Colonic mucosa (tissue), 4 donors: ENCODE measurements around the gene PSME3IP1. TPM values are rescaled to one million over a fixed set of nuclear protein-coding genes. Genes with fewer than 3 reads are reported as not detected.

Source experiments
- DNase-seq: peaks from one replicate; pipeline ENCODE4 v3.0.0-alpha.2; 2020
- H3K27ac ChIP-seq: fragments of 200-600 bp; one replicate; pipeline ENCODE4 v1.8.0; 2021
- H3K27me3 ChIP-seq: fragments of 200-600 bp; one replicate; pipeline ENCODE4 v1.8.0; 2021
- H3K36me3 ChIP-seq: fragments of 200-600 bp; one replicate; pipeline ENCODE4 v1.8.0; 2021
- H3K4me1 ChIP-seq: fragments of 200-600 bp; one replicate; pipeline ENCODE4 v1.8.0; 2021; ENCODE audit warnings: mild to moderate bottlenecking
- H3K4me3 ChIP-seq: fragments of 200-600 bp; one replicate; pipeline ENCODE4 v1.8.0; 2021
- H3K9ac ChIP-seq, 2 donors: one replicate each; pipeline ENCODE4 v1.7.0; 2013; ENCODE audit warnings: control low read depth in 2 of 2, low read depth in 2 of 2, low read length in 2 of 2
- H3K9me3 ChIP-seq: fragments of 200-600 bp; one replicate; pipeline ENCODE4 v1.8.0; 2021
- intact Hi-C: fragments of 100-400 bp; cut with DNase I; formaldehyde crosslinking; loops from one replicate; pipeline ENCODE4 v1.14.1; 2022
- total RNA-seq, 2 donors: library from RNA; stranded (reverse); fragmentation: NEBNext Ultra II Directional in 1 of 2; extraction: Animal tissue kit (Norgen Biotek cat#: 25700) in 1 of 2; gene quantifications; one replicate each; pipeline ENCODE4 v1.2.1, GENCODE V29; 2021
- TF ChIP-seq, protein P1 (sequence below): fragments of 200-600 bp; IDR thresholded peaks from one replicate; pipeline ENCODE4 v1.8.0; 2022; ENCODE audit warnings: antibody characterized with exemption, mild to moderate bottlenecking
- donor health status: healthy.
- donor health status: DM: no; HTN: no; CAD: no.
- donor health status: DM: no; HTN: no; CAD: no.

Gene PSME3IP1
- total RNA-seq, 2 donors from 2014 or later, result 80.9 to 108 TPM

GRCh38 chr16:57107321-57107922 is 78.4 kb downstream of the PSME3IP1 start:
- Histone ChIP-seq H3K4me3 (no peak overlapping the region), H3K9ac (no peak overlapping the region), H3K36me3 (no peaks in the 10 kb centered on the region), H3K4me1 (no peaks in the 10 kb centered on the region), H3K9me3 (no peaks in the 10 kb centered on the region), H3K27ac (no peak overlapping the region), H3K27me3 (no peaks in the 10 kb centered on the region)
- TF ChIP-seq, protein P1, sequence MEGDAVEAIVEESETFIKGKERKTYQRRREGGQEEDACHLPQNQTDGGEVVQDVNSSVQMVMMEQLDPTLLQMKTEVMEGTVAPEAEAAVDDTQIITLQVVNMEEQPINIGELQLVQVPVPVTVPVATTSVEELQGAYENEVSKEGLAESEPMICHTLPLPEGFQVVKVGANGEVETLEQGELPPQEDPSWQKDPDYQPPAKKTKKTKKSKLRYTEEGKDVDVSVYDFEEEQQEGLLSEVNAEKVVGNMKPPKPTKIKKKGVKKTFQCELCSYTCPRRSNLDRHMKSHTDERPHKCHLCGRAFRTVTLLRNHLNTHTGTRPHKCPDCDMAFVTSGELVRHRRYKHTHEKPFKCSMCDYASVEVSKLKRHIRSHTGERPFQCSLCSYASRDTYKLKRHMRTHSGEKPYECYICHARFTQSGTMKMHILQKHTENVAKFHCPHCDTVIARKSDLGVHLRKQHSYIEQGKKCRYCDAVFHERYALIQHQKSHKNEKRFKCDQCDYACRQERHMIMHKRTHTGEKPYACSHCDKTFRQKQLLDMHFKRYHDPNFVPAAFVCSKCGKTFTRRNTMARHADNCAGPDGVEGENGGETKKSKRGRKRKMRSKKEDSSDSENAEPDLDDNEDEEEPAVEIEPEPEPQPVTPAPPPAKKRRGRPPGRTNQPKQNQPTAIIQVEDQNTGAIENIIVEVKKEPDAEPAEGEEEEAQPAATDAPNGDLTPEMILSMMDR, result no peak
- DNase-seq, result no peak
- intact Hi-C loops, result no loop called here

DNA sequence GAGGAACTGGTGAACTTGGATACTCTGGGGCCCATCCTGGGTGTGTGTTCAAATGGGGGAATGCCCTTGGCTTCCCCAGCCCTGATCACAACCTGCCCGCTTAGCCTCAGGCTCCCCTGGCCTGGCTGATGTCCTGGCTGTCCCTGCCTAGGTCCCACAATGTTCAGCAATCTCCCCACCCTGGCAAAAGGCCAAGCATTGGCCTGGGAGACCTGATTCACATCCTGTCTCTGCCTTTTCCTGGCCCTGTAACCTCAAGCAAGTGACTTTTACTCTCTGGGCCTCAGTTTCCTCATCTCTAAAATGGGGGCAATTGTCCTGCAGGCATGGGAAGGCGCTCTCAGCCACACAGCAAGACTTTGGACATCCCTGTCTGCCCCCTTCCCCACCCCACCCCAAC is 79.1 kb downstream of the PSME3IP1 start:
- no peak overlapping the region for H3K4me3 ChIP-seq
- H3K36me3 ChIP-seq, result no peaks in the 10 kb centered on the region
- no peak overlapping the region for H3K9ac ChIP-seq
- TF ChIP-seq, protein P1, result no peak
- no peak overlapping the region for H3K27ac ChIP-seq
- H3K9me3 ChIP-seq, result no peaks in the 10 kb centered on the region
- no peaks in the 10 kb centered on the region for H3K4me1 ChIP-seq
- intact Hi-C loops, result no loop called here
- no peak for DNase-seq
- no peaks in the 10 kb centered on the region for H3K27me3 ChIP-seq

DNA sequence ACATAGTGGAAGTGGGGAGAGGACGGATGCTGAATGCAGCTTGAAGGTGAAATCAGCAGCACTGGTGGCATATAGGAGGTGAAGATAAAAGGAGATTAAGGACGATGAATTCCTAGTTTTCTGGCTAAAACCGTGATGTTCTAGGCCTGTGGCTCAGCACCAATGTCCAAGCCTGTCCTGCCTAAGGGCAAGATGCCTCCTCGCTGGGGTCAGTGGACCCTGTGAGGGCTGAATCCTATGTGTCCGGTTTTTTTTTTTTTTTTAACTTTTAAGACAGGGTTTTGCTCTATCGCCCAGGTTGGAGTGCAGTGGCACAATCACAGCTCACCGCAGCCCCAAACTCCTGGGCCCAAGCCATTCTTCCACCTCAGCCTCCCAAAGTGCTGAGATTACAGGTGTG is 80.7 kb downstream of the PSME3IP1 start:
- Histone ChIP-seq H3K27ac (no peak overlapping the region), H3K27me3 (no peaks in the 10 kb centered on the region), H3K4me1 (no peaks in the 10 kb centered on the region), H3K36me3 (no peaks in the 10 kb centered on the region), H3K9me3 (no peaks in the 10 kb centered on the region), H3K9ac (no peak overlapping the region), H3K4me3 (no peak overlapping the region)
- no peak for DNase-seq
- TF ChIP-seq, protein P1, result no peak
- intact Hi-C loops, result no loop called here

DNA sequence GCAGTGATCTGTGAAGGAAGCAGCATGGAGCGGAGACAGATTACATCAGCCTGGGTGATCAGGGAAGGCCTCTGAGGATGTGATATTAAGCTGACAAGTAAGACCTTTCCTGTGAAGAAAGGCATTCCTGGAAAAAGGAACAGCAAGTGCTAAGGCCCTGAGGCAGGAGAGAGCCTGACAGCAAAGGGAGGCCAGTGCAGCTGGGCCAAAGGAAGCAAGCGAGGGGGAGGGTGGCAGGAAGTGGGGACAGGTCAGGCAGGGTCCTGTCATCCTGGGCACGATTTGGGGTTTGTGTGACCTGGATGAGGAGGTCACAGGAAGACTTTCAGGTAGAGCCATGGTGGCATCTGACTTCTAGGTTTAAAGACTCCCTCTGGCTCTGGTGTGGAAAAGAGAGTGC is 81.1 kb downstream of the PSME3IP1 start:
- H3K9ac ChIP-seq, result no peak overlapping the region
- no peaks in the 10 kb centered on the region for H3K4me1 ChIP-seq
- no peak overlapping the region for H3K4me3 ChIP-seq
- TF ChIP-seq, protein P1, result no peak
- H3K36me3 ChIP-seq, result no peaks in the 10 kb centered on the region
- H3K27ac ChIP-seq, result no peak overlapping the region
- intact Hi-C loops, result no loop called here
- no peak for DNase-seq
- H3K27me3 ChIP-seq, result no peaks in the 10 kb centered on the region
- no peaks in the 10 kb centered on the region for H3K9me3 ChIP-seq

GRCh38 chr16:57102888-57103851 is 82.7 kb downstream of the PSME3IP1 start:
- intact Hi-C loops, result no loop called here
- Histone ChIP-seq H3K4me1 (no peaks in the 10 kb centered on the region), H3K9me3 (no peaks in the 10 kb centered on the region), H3K27ac (no peak overlapping the region), H3K4me3 (no peak overlapping the region), H3K9ac (no peak overlapping the region), H3K27me3 (no peaks in the 10 kb centered on the region), H3K36me3 (no peaks in the 10 kb centered on the region)
- no peak for DNase-seq
- TF ChIP-seq, protein P1, result no peak

Other genes with a start within 250 kb of the PSME3IP1 start
- not detected for gene CETP, start 224.1 kb downstream of the PSME3IP1 start, total RNA-seq
- gene NLRC5, start 196.5 kb downstream of the PSME3IP1 start, total RNA-seq, result 10 to 100 TPM; 78.1 to 79.7 TPM
- 10 to 100 TPM; 38.6 to 53.3 TPM for gene CPNE2, start 93.5 kb downstream of the PSME3IP1 start, total RNA-seq
- gene RSPRY1, start 290 bp upstream of the PSME3IP1 start, total RNA-seq, result 10 to 100 TPM; 33.7 to 51.0 TPM
- gene ARL2BP, start 59.2 kb upstream of the PSME3IP1 start, total RNA-seq, result 10 to 100 TPM; 28.6 to 32.7 TPM
- gene PLLP, start 98.6 kb upstream of the PSME3IP1 start, total RNA-seq, result 10 to 100 TPM; 11.6 to 16.7 TPM
- gene CCL22, start 172.7 kb upstream of the PSME3IP1 start, total RNA-seq, result 1 to 10 TPM in 1 of 2 donors, under 1 TPM in 1; 0.24 to 1.7 TPM
- 1 to 10 TPM; 1.8 to 4.6 TPM for gene CX3CL1, start 186.5 kb upstream of the PSME3IP1 start, total RNA-seq
- gene CCL17, start 218.7 kb upstream of the PSME3IP1 start, total RNA-seq, result not detected